Epithelial cell of esophagus (primary cell): ENCODE measurements around the gene GADD45B.
A peak's percentile ranks its signal among the peaks of the same experiment; 100 is the strongest.

Experiments
- DNase-seq: peaks from one replicate; pipeline ENCODE4 v3.0.0; 2010; ENCODE audit warnings: low read depth
- H3K4me3 ChIP-seq: 2 replicates; pipeline ENCODE4 v1.5.1; 2011; ENCODE audit warnings: mild to moderate bottlenecking, low read length, control low read depth
- CTCF ChIP-seq: IDR thresholded peaks from 2 replicates; pipeline ENCODE4 v1.5.1; 2011; ENCODE audit warnings: low read depth, mild to moderate bottlenecking, low read length, control low read depth, inconsistent platforms; ENCODE audit not compliant: insufficient read depth; ENCODE audit errors: missing control alignments

GADD45B gene

DNA sequence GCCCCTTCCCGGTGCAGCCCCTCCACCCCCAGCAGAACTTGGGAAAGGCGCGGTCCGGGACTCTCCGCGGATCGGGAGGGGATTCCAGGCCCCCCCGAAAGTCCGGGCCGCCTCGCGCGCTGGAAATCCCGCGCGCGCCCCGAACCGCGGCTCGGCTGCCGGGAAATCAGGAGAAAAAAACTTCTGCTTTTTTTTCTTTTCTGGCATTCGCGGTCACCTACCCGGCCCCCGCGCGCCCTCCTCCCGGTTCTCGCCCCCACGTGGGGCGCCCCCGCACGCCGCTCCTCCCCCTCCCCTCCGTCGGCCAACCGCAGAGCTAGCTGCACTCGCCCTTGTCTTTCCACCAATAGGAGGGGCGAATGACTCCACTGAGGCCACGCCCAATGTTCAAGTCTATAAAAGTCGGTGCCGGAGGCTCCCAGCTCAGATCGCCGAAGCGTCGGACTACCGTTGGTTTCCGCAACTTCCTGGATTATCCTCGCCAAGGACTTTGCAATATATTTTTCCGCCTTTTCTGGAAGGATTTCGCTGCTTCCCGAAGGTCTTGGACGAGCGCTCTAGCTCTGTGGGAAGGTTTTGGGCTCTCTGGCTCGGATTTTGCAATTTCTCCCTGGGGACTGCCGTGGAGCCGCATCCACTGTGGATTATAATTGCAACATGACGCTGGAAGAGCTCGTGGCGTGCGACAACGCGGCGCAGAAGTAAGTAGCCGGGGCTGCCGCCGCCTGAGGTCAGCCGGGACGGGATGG is at the start of gene GADD45B:
Gene GADD45B (plus strand): TSS at position 426 of the 749 bp plus-strand sequence. CDS start 232 bp downstream, at position 658.
- no peak for TF ChIP-seq CTCF
- peak within 1 kb of the TSS; percentile 93 for H3K4me3 ChIP-seq
- DNase-seq = peak; percentile 97

GRCh38 chr19:2426611-2427428 is 49.1 kb upstream of the GADD45B start:
- no peak for TF ChIP-seq CTCF
- peak overlapping the region; percentile 81 for H3K4me3 ChIP-seq
- peak; percentile 35 for DNase-seq

- peak; percentile 96 for DNase-seq
- peak within 1 kb of the TSS; percentile 81 for H3K4me3 ChIP-seq
- TF ChIP-seq CTCF = no peak
Observed at GRCh38 chr19:2427429-2428320, 48.3 kb upstream of the GADD45B start, which contains the start of gene TIMM13. Gene TIMM13 (minus strand): TSS chr19:2427586. CDS start chr19:2427533, 53 bp downstream.

DNA sequence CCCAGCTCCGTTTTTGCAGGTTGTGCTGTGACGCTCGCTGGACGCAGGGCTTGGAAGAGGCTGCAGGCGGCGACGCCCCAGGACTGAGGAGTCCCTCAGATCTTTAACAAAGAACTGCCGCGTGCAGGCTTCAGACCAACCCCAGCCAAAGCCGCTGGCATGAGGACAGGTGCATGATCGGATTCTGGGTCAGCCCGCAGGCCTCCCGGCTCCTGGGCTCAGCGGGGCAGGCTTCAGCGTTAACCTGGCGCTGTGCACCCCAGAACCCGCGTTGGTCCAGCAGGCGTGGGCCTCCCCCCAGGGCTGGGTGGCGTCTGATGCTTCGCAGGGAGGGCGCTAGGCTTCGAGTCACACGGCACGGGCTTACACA is 47.6 kb upstream of the GADD45B start:
- TF ChIP-seq CTCF = no peak
- peak overlapping the region; percentile 81 for H3K4me3 ChIP-seq
- peak; percentile 34 for DNase-seq

DNA sequence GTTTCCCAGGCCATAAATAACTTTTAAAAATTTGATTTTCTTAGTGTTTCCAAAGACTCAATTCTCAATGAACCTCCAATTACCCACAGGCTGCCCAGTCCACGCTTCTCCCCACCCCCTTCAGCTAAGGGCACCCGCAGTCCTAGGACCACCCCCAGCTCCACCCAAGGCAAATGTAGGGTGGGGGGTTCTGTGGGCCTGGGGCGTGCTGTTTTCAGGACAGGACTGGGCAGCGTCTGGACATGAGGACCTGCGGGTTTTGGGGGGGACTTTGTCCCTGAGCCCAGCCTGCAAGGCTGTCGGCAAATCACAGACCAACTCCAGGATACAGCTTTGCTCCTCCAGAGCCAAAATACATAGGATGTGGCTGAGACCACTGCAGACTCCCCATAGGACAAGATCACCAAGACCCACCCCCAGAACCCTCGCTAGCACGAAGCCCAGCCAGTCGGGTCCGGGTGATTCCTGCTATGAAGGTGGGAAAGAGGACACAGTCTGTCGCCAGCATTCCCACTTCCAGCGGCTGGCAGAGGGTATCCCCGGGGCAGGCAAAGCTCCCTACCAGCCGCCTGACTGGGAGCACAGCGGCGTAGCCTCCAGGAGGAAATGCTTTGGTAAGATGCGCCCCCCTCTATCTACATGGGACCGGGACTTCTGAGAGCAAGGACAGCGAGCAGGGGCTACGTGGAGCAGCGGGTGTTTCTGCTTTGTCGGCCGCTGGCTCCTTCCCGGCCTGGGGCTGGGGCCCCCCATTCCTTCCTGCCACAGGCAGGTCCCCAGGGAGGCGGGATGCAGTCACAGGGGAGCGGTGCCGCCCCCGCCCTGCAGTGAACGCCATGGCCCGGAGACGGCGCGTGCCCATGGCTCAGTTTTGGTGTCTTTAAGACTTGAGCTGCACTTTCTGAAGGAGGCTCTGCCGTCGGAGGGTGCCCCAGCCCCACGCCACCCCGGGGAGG is 46.9 kb upstream of the GADD45B start:
- DNase-seq = no peak
- H3K4me3 ChIP-seq = no peak overlapping the region
- no peak for TF ChIP-seq CTCF
